K562 (cell line): ENCODE measurements around the gene UBE2O. TPM values are rescaled to one million over a fixed set of nuclear protein-coding genes. Genes with fewer than 3 reads are reported as not detected.

ENCODE experiments used
- ATAC-seq: fragments of 200-7000 bp; cut with Tn5 transposase; 3 replicates; pipeline ENCODE4 v1.9.1; 2020; ENCODE audit warnings: moderate library complexity
- BruUV-seq: library from RNA; stranded (reverse); fragments of 400-500 nt; replicated peaks from 2 replicates; lab custom pipeline; 2021; lab: Mats Ljungman, UMichigan
- CTCF ChIA-PET: fragments of 300-600 bp; formaldehyde crosslinking; extraction: SDS; loops from one replicate; lab custom pipeline; 2021; ENCODE audit warnings: low intra/inter-chr PET ratio; lab: Yijun Ruan, JAX
- POLR2A ChIA-PET: fragments of 300-600, 350-650 bp; sonication (Branson Sonifier 250); formaldehyde crosslinking; extraction: SDS; loops from one replicate; lab custom pipeline; 2021; ENCODE audit warnings: antibody characterized with exemption, inconsistent platforms; lab: Yijun Ruan, JAX
- DNase-seq, 4 experiments: peaks; one replicate each; pipeline versions ENCODE4 v3.0.0 to v3.0.0-alpha.2; 2011 to 2018; ENCODE audit warnings: low spot score in 3 of 4, mixed read lengths in 3 of 4; ENCODE audit errors: extremely low read depth in 1 of 4
- FAIRE-seq: peaks from 2 replicates; lab custom pipeline; 2011; peaks lifted over from hg19 to GRCh38; lab: Jason Lieb, UNC
- H2AFZ ChIP-seq: 2 replicates; pipeline ENCODE4 v1.6.0; 2011; ENCODE audit warnings: low read depth, low read length, control low read depth, inconsistent platforms
- H3K27ac ChIP-seq: fragments of 200-600 bp; 3 replicates; pipeline ENCODE4 v1.8.0; 2011; ENCODE audit warnings: low read depth, mild to moderate bottlenecking, control low read depth, inconsistent platforms, low read length, moderate library complexity, mixed read lengths; ENCODE audit errors: extremely low read depth
- H3K27me3 ChIP-seq, 2 experiments: fragments of 300-600 bp in 1 of 2; 2 replicates in 1 of 2; 3 replicates in 1 of 2; pipeline versions ENCODE4 v1.6.0 to v1.8.0; 2011; ENCODE audit warnings: inconsistent platforms in 2 of 2, low read length in 2 of 2, mild to moderate bottlenecking in 1 of 2, mixed read lengths in 1 of 2, moderate library complexity in 1 of 2; ENCODE audit not compliant: control insufficient read depth in 2 of 2, insufficient read depth in 2 of 2
- H3K36me3 ChIP-seq: fragments of 300-600 bp; 3 replicates; pipeline ENCODE4 v1.8.0; 2011; ENCODE audit warnings: mild to moderate bottlenecking, low read length, inconsistent platforms; ENCODE audit not compliant: control insufficient read depth, insufficient read depth
- H3K4me1 ChIP-seq, 2 experiments: fragments of 200-600 bp in 1 of 2; replicated peaks in 1 of 2; 2 replicates in 1 of 2; 3 replicates in 1 of 2; pipeline versions ENCODE4 v1.5.1 to v1.8.0; 2011; ENCODE audit warnings: inconsistent platforms in 2 of 2, low read length in 2 of 2, mild to moderate bottlenecking in 1 of 2, mixed read lengths in 1 of 2, moderate library complexity in 1 of 2; ENCODE audit not compliant: control insufficient read depth in 2 of 2, insufficient read depth in 2 of 2
- H3K4me2 ChIP-seq: 2 replicates; pipeline ENCODE4 v1.6.1; 2011; ENCODE audit warnings: low read length, control low read depth, inconsistent platforms, mixed read lengths; ENCODE audit not compliant: insufficient read depth
- H3K4me3 ChIP-seq: fragments of 200-600 bp; sonication (generic), shearing (Covaris generic); 2 replicates; pipeline ENCODE4 v1.5.1; 2016; ENCODE audit warnings: control low read depth, inconsistent platforms
- H3K79me2 ChIP-seq: fragments of 200-600 bp; 3 replicates; pipeline ENCODE4 v1.8.0; 2011; ENCODE audit warnings: low read length, inconsistent platforms; ENCODE audit not compliant: control insufficient read depth, insufficient read depth
- H3K9ac ChIP-seq, 2 experiments: 2 replicates each; pipeline versions ENCODE4 v1.6.0 to v1.6.1; 2011; ENCODE audit warnings: low read depth in 2 of 2, low read length in 2 of 2, control low read depth in 1 of 2, inconsistent platforms in 1 of 2, mild to moderate bottlenecking in 1 of 2, mixed read lengths in 1 of 2; ENCODE audit not compliant: insufficient read depth in 1 of 2
- H3K9me1 ChIP-seq: one replicate; pipeline ENCODE4 v1.6.0; 2011; ENCODE audit warnings: inconsistent platforms, mild to moderate bottlenecking, low read length, moderate library complexity; ENCODE audit not compliant: control insufficient read depth, insufficient read depth
- H3K9me3 ChIP-seq: replicated peaks from 2 replicates; pipeline ENCODE4 v1.5.1; 2011; ENCODE audit warnings: low read depth, low read length, inconsistent platforms; ENCODE audit not compliant: control insufficient read depth, insufficient read depth
- H4K20me1 ChIP-seq: replicated peaks from 2 replicates; pipeline ENCODE4 v1.6.1; 2011; ENCODE audit warnings: low read length, inconsistent platforms, mixed read lengths; ENCODE audit not compliant: control insufficient read depth, insufficient read depth
- MCM3 ChIP-seq: fragments of 450-650 bp; IDR thresholded peaks from 2 replicates; pipeline ENCODE4 v1.6.1; 2016
- NELFE ChIP-seq: IDR thresholded peaks from 2 replicates; pipeline ENCODE4 v1.6.1; 2011; ENCODE audit warnings: mild to moderate bottlenecking; ENCODE audit not compliant: insufficient read depth, insufficient read length
- WGBS: fragments of 100-300 bp; shearing (Covaris generic); methylation state at CpG from one replicate; pipeline ENCODE4 v1.1.6; 2016; ENCODE audit warnings: low coverage, mixed read lengths; ENCODE audit not compliant: insufficient coverage; ENCODE audit errors: missing lambda C conversion rate; 5-methylcytosine and 5-hydroxymethylcytosine counted together
- in situ Hi-C: fragments of 300-500 bp; cut with MboI; formaldehyde crosslinking; loops from 4 replicates; pipeline ENCODE4 v1.15.0; 2018; ENCODE audit warnings: inconsistent platforms, mixed read lengths
- intact Hi-C: fragments of 100-400 bp; cut with micrococcal nuclease; formaldehyde crosslinking; loops from 2 replicates; pipeline ENCODE4 v1.14.2; 2022
- polyA plus RNA-seq, 8 experiments: library from polyadenylated mRNA; depleted of rRNA in 4 of 8; stranded (reverse) in 5 of 8; unstranded in 3 of 8; fragments of >200 nt; fragmentation: Nextera tagmentation in 2 of 8; fragmentation: Illumina TruSeq in 1 of 8; extraction: Ambion mirVana in 2 of 8; extraction: Trizol in 1 of 8; gene quantifications; 2 replicates each; pipeline versions ENCODE4 v1.2.1 to v1.2.3, GENCODE V29; 2011 to 2014; ENCODE audit warnings: inconsistent platforms in 1 of 8, missing spikeins in 1 of 8
- total RNA-seq, 7 experiments: library from RNA; depleted of rRNA in 6 of 7; stranded (reverse); fragments of >200 nt in 6 of 7; fragmentation: Illumina TruSeq in 2 of 7; extraction: Trizol in 2 of 7; gene quantifications; 2 replicates each; pipeline versions ENCODE4 v1.2.1 to v1.2.3, GENCODE V29; 2011 to 2021; ENCODE audit warnings: low replicate concordance in 1 of 7
- TF ChIP-seq, protein P1 (sequence below): sonication (generic); formaldehyde crosslinking; IDR thresholded peaks from 2 replicates; pipeline ENCODE4 v1.8.0; 2022; ENCODE audit warnings: mild to moderate bottlenecking, missing genetic modification reagents
- TF ChIP-seq, protein P2 (sequence below): sonication (generic); formaldehyde crosslinking; IDR thresholded peaks from 2 replicates; pipeline ENCODE4 v1.8.0; 2022; ENCODE audit warnings: mild to moderate bottlenecking, missing genetic modification reagents

Gene UBE2O
- total and polyA plus RNA-seq, 9 of the 15 experiments (the other 6 are each of a cell fraction or from before 2014, with no cell fraction given) = 1.6 to 39.7 (median 13.3) TPM

DNA sequence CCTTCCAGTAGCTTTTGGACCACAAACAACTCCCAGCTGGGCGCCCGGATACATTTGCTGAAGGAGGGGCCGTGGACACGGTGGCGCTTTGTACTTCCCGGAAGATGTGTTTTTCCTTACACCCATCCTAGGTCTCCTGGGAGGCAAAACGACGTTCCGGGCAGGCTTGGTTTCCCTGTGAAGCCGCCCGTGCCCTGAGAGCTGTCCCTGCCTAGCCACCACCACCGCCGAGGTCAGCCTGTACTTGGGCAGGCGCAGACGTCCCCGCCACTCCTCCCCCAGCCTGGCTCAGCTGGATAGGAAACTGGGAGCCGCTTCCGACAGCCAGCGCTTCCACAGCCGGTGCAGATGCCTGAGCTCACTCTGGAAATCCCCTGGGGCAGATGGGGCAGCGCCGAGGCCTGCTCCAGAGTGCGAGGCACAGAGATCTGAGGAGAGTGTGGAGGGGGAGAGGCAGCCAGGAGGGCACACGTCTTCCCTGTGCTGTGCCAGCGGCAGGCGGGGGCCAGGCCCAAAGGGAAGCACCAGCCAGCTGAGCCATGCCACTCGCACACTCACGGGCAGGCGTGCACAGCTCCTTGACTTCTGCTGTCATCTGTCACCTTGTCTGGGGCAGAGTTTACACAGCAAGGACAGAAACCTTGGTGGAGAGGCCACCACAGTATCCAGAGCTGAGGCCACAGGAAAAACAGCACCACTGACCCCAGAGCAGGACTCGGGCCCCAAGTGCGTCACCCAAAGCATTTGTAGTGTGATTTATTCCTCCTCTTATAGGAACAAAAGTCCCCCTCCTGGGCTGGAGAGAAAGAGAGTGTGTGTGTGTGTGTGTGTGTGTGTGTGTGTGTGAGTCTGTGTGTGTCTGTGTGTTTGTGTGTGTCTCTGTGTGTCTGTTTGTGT, 45.3 kb upstream of the UBE2O start:
- Histone ChIP-seq H2AFZ (no peak overlapping the region), H3K4me3 (no peak overlapping the region), H3K4me1 (peaks cover 16 to 44% of the 10 kb centered on the region in 2 experiments; a peak in 4 of 5 replicates), H3K9ac (peak overlapping the region in 1 of 2 experiments; percentile 41; a peak in 2 of 4 replicates), H3K79me2 (no peaks in the 10 kb centered on the region), H3K4me2 (no peak overlapping the region), H3K27ac (no peak overlapping the region), H4K20me1 (peaks cover 10% of the 10 kb centered on the region; the same call in 1 of the 2 replicates), H3K36me3 (no peaks in the 10 kb centered on the region), H3K9me3 (no peaks in the 10 kb centered on the region), H3K27me3 (peaks cover 0 to 7% of the 10 kb centered on the region in 2 experiments; a peak in 2 of 5 replicates), H3K9me1 (peaks cover 4% of the 10 kb centered on the region)
- intact Hi-C loops (no loop called here), in situ Hi-C loops (no loop called here)
- ChIA-PET POLR2A (interaction anchor here (0.6 to 1.8 kb wide), 4 partner anchors 8 to 25 kb away, joined by 4 to 7 read pairs (median 5); no protein-coding TSS in a partner anchor), CTCF (no interaction called here)
- TF ChIP-seq, protein P1, sequence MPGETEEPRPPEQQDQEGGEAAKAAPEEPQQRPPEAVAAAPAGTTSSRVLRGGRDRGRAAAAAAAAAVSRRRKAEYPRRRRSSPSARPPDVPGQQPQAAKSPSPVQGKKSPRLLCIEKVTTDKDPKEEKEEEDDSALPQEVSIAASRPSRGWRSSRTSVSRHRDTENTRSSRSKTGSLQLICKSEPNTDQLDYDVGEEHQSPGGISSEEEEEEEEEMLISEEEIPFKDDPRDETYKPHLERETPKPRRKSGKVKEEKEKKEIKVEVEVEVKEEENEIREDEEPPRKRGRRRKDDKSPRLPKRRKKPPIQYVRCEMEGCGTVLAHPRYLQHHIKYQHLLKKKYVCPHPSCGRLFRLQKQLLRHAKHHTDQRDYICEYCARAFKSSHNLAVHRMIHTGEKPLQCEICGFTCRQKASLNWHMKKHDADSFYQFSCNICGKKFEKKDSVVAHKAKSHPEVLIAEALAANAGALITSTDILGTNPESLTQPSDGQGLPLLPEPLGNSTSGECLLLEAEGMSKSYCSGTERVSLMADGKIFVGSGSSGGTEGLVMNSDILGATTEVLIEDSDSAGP = 0 out of 2 replicates have a peak, but pooled peaks have one; percentile 30
- TF ChIP-seq, protein P2, sequence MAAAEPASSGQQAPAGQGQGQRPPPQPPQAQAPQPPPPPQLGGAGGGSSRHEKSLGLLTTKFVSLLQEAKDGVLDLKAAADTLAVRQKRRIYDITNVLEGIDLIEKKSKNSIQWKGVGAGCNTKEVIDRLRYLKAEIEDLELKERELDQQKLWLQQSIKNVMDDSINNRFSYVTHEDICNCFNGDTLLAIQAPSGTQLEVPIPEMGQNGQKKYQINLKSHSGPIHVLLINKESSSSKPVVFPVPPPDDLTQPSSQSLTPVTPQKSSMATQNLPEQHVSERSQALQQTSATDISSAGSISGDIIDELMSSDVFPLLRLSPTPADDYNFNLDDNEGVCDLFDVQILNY (CRISPR knock-in tag) = no peak
- TF ChIP-seq NELFE (no peak), MCM3 (peak; percentile 46; the same call in 1 of the 2 replicates)
- DNase-seq = no peak
- ATAC-seq = no peak
- 45% methylated on average over 31 of the region's 31 CpGs for WGBS
- peak; percentile 82 for FAIRE-seq
- no TSS peak for BruUV-seq
